Neural crest cell (in vitro differentiated cells): ENCODE results near the gene SLC35F1. TPM values are rescaled to one million over a fixed set of nuclear protein-coding genes. Genes with fewer than 3 reads are reported as not detected.

ENCODE experiments used
- DNase-seq: peaks from one replicate; pipeline ENCODE4 v3.0.0; 2021; ENCODE audit warnings: low read depth, mixed read lengths, low spot score
- H3K27ac Mint-ChIP-seq: one replicate; pipeline ENCODE4 v1.8.0; 2021; ENCODE audit warnings: mild to moderate bottlenecking, mixed read lengths; ENCODE audit not compliant: unreplicated experiment
- H3K27me3 Mint-ChIP-seq: 2 replicates; pipeline ENCODE4 v1.8.0; 2021; ENCODE audit warnings: low read depth, mild to moderate bottlenecking, mixed read lengths
- H3K36me3 Mint-ChIP-seq: 2 replicates; pipeline ENCODE4 v1.8.0; 2021; ENCODE audit warnings: low read depth, mild to moderate bottlenecking, mixed read lengths
- H3K4me1 Mint-ChIP-seq: 2 replicates; pipeline ENCODE4 v1.8.0; 2021; ENCODE audit warnings: mixed read lengths
- H3K4me3 Mint-ChIP-seq: one replicate; pipeline ENCODE4 v1.8.0; 2021; ENCODE audit warnings: mild to moderate bottlenecking, mixed read lengths
- H3K9me3 Mint-ChIP-seq: 2 replicates; pipeline ENCODE4 v1.8.0; 2021; ENCODE audit warnings: mixed read lengths
- CTCF ChIP-seq: fragments of 200-600 bp; sonication (generic); conservative IDR thresholded peaks from 2 replicates; pipeline ENCODE4 v1.5.0; 2021; ENCODE audit warnings: antibody characterized with exemption, mild to moderate bottlenecking
- total RNA-seq: library from RNA; stranded (reverse); gene quantifications from 2 replicates; pipeline ENCODE4 v1.2.1, GENCODE V29; 2021

The SLC35F1 gene
- total RNA-seq, 1 donor from 2014 or later: 41.4 TPM

GRCh38 chr6:117938311-117938995 is 31.4 kb downstream of the SLC35F1 start:
- H3K27me3 Mint-ChIP-seq: no peaks in the 10 kb centered on the region
- peaks cover 8% of the 10 kb centered on the region for H3K36me3 Mint-ChIP-seq
- peaks cover 31% of the 10 kb centered on the region for H3K4me1 Mint-ChIP-seq
- TF ChIP-seq CTCF: no peak
- H3K9me3 Mint-ChIP-seq: no peaks in the 10 kb centered on the region
- peak overlapping the region; percentile 38 for H3K27ac Mint-ChIP-seq
- no peak for DNase-seq
- no peak overlapping the region for H3K4me3 Mint-ChIP-seq

- Mint-ChIP-seq H3K9me3 (peaks cover 3% of the 10 kb centered on the region), H3K27me3 (no peaks in the 10 kb centered on the region), H3K4me1 (peaks cover 18% of the 10 kb centered on the region), H3K27ac (no peak overlapping the region), H3K4me3 (no peak overlapping the region), H3K36me3 (peaks cover 6% of the 10 kb centered on the region)
- TF ChIP-seq CTCF: no peak
- DNase-seq: no peak
These were observed 40.2 kb downstream of the SLC35F1 start for GRCh38 chr6:117947234-117947633.

DNA sequence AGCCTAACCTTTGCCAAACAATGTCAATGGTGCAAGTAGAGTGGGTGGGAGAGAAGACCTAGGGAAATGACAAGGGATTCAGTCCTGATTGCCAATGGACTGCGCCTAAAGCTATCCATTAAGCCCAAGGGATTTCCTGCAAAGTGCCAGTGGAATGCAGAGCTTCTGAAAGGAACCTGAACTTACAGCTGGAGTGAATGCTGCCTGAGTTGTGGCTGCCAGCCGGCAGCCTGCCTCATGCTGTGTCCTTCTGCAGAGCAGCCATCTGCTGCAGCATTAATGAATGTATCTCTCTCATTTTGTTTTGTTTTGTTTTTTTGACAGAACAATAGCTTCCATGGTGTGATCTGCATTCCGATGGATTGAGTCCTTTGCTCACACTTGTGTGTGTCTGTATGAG is 44.7 kb downstream of the SLC35F1 start:
- Mint-ChIP-seq H3K4me3 (peak overlapping the region; percentile 2), H3K9me3 (peaks cover 3% of the 10 kb centered on the region)

GRCh38 chr6:117955684-117956256 is 48.7 kb downstream of the SLC35F1 start:
- Mint-ChIP-seq H3K4me1 (peaks cover 67% of the 10 kb centered on the region), H3K9me3 (no peaks in the 10 kb centered on the region), H3K4me3 (peak overlapping the region; percentile 42), H3K27me3 (no peaks in the 10 kb centered on the region), H3K27ac (peak overlapping the region; percentile 75), H3K36me3 (no peaks in the 10 kb centered on the region)
- DNase-seq: no peak
- no peak for TF ChIP-seq CTCF

More for the DNA sequence above, 44.7 kb downstream of the SLC35F1 start:
- Mint-ChIP-seq H3K27me3 (no peaks in the 10 kb centered on the region), H3K27ac (peak overlapping the region; percentile 89), H3K4me1 (peaks cover 47% of the 10 kb centered on the region), H3K36me3 (peaks cover 2% of the 10 kb centered on the region)
- DNase-seq: no peak
- TF ChIP-seq CTCF: no peak

GRCh38 chr6:117956386-117956785 is 49.3 kb downstream of the SLC35F1 start:
- no peak for TF ChIP-seq CTCF
- H3K27me3 Mint-ChIP-seq: no peaks in the 10 kb centered on the region
- H3K27ac Mint-ChIP-seq: peak overlapping the region; percentile 97
- peaks cover 3% of the 10 kb centered on the region for H3K36me3 Mint-ChIP-seq
- H3K9me3 Mint-ChIP-seq: peaks cover 3% of the 10 kb centered on the region
- peak; percentile 50 for DNase-seq
- peak overlapping the region; percentile 42 for H3K4me3 Mint-ChIP-seq
- peaks cover 60% of the 10 kb centered on the region for H3K4me1 Mint-ChIP-seq
